K562 (cell line): ENCODE measurements around the gene PLCB3. TPM values are rescaled to one million over a fixed set of nuclear protein-coding genes. Genes with fewer than 3 reads are reported as not detected.

ENCODE experiments used
- ATF7 ChIP-seq: fragments of 450-650 bp; IDR thresholded peaks from 2 replicates; pipeline ENCODE4 v1.7.1; 2014; ENCODE audit warnings: mild to moderate bottlenecking, moderate library complexity
- CHAMP1 ChIP-seq: fragments of 450-650 bp; IDR thresholded peaks from 2 replicates; pipeline ENCODE4 v1.6.1; 2016; ENCODE audit warnings: mild to moderate bottlenecking
- CLOCK ChIP-seq: fragments of 250-450 bp; sonication (Bioruptor Pico); IDR thresholded peaks from 2 replicates; pipeline ENCODE4 v1.4.0; 2020; ENCODE audit warnings: mild to moderate bottlenecking, moderate library complexity, borderline replicate concordance
- ESRRB ChIP-seq: fragments of 250-450 bp; sonication (Bioruptor Pico); IDR thresholded peaks from 2 replicates; pipeline ENCODE4 v1.5.0; 2020; ENCODE audit warnings: mild to moderate bottlenecking, moderate library complexity, borderline replicate concordance
- FOXP1 ChIP-seq: sonication (generic); formaldehyde crosslinking; IDR thresholded peaks from 2 replicates; pipeline ENCODE4 v1.8.0; 2022; ENCODE audit warnings: mild to moderate bottlenecking, missing genetic modification reagents
- KLF10 ChIP-seq: fragments of 250-450 bp; sonication (Bioruptor Pico); IDR thresholded peaks from 2 replicates; pipeline ENCODE4 v1.6.1; 2021; ENCODE audit warnings: matching md5 sums
- MCM7 ChIP-seq, 2 experiments: fragments of 450-650 bp; IDR thresholded peaks; 2 replicates each; pipeline ENCODE4 v1.6.1; 2016 to 2018
- MEIS2 ChIP-seq: fragments of 450-650 bp; IDR thresholded peaks from 2 replicates; pipeline ENCODE4 v1.6.1; 2014; ENCODE audit warnings: mild to moderate bottlenecking; ENCODE audit not compliant: partially characterized antibody
- NFIC ChIP-seq: fragments of 450-650 bp; IDR thresholded peaks from 2 replicates; pipeline ENCODE4 v1.6.1; 2017; ENCODE audit warnings: mild to moderate bottlenecking, inconsistent platforms
- PPARD ChIP-seq: fragments of 250-450 bp; sonication (Bioruptor Pico); IDR thresholded peaks from 2 replicates; pipeline ENCODE4 v1.8.0; 2022; ENCODE audit warnings: inconsistent platforms, mild to moderate bottlenecking, moderate library complexity
- SMARCB1 ChIP-seq: IDR thresholded peaks from 2 replicates; pipeline ENCODE4 v1.6.1; 2011; ENCODE audit warnings: improper control_type of control experiment, low read depth; ENCODE audit not compliant: insufficient read length
- STAT5A ChIP-seq: IDR thresholded peaks from 2 replicates; pipeline ENCODE4 v1.6.1; 2012; ENCODE audit warnings: low read length, inconsistent platforms, borderline replicate concordance
- ZBTB1 ChIP-seq: sonication (generic); formaldehyde crosslinking; IDR thresholded peaks from 2 replicates; pipeline ENCODE4 v1.8.1; 2023; ENCODE audit warnings: missing genetic modification reagents, low read depth, mild to moderate bottlenecking, borderline replicate concordance
- ZBTB33 ChIP-seq: sonication (generic); formaldehyde crosslinking; IDR thresholded peaks from 2 replicates; pipeline ENCODE4 v1.8.1; 2023; ENCODE audit warnings: mild to moderate bottlenecking, missing genetic modification reagents
- ZNF174 ChIP-seq: fragments of 250-450 bp; sonication (Bioruptor Pico); IDR thresholded peaks from 2 replicates; pipeline ENCODE4 v1.4.0; 2020; ENCODE audit warnings: mild to moderate bottlenecking
- ZNF23 ChIP-seq: fragments of 250-450 bp; sonication (Bioruptor Pico); IDR thresholded peaks from 2 replicates; pipeline ENCODE4 v1.4.0; 2020; ENCODE audit warnings: mild to moderate bottlenecking
- ZNF311 ChIP-seq: fragments of 250-450 bp; sonication (Bioruptor Pico); IDR thresholded peaks from 2 replicates; pipeline ENCODE4 v1.4.0; 2020; ENCODE audit warnings: mild to moderate bottlenecking, moderate library complexity
- ZNF384 ChIP-seq: IDR thresholded peaks from 2 replicates; pipeline ENCODE4 v1.6.1; 2012; ENCODE audit warnings: low read depth, low read length, improper control_type of control experiment
- ZNF395 ChIP-seq: fragments of 200-800 bp; sonication (Bioruptor generic); IDR thresholded peaks from 2 replicates; pipeline ENCODE4 v1.6.1; 2017; ENCODE audit warnings: missing genetic modification characterization, missing compliant biosample characterization
- ZNF408 ChIP-seq: fragments of 250-450 bp; sonication (Bioruptor Pico); IDR thresholded peaks from 2 replicates; pipeline ENCODE4 v1.4.0; 2020; ENCODE audit warnings: low read depth, mild to moderate bottlenecking, moderate library complexity
- polyA plus RNA-seq, 8 experiments: library from polyadenylated mRNA; depleted of rRNA in 4 of 8; stranded (reverse) in 5 of 8; unstranded in 3 of 8; fragments of >200 nt; fragmentation: Nextera tagmentation in 2 of 8; fragmentation: Illumina TruSeq in 1 of 8; extraction: Ambion mirVana in 2 of 8; extraction: Trizol in 1 of 8; gene quantifications; 2 replicates each; pipeline versions ENCODE4 v1.2.1 to v1.2.3, GENCODE V29; 2011 to 2014; ENCODE audit warnings: inconsistent platforms in 1 of 8, missing spikeins in 1 of 8
- total RNA-seq, 7 experiments: library from RNA; depleted of rRNA in 6 of 7; stranded (reverse); fragments of >200 nt in 6 of 7; fragmentation: Illumina TruSeq in 2 of 7; extraction: Trizol in 2 of 7; gene quantifications; 2 replicates each; pipeline versions ENCODE4 v1.2.1 to v1.2.3, GENCODE V29; 2011 to 2021; ENCODE audit warnings: low replicate concordance in 1 of 7

The PLCB3 gene
- total and polyA plus RNA-seq, 9 of the 15 experiments (the other 6 are each of a cell fraction or from before 2014, with no cell fraction given), result 0.31 to 44.8 (median 14.6) TPM

GRCh38 chr11:64241491-64242374, 9.6 kb upstream of the PLCB3 start (continued):
- peak; percentile 48; the same call in 1 of the 2 replicates for TF ChIP-seq FOXP1 (CRISPR knock-in tag)
- 0 out of 2 replicates have a peak, but pooled peaks have one; percentile 70 for TF ChIP-seq ESRRB (CRISPR knock-in tag)
- TF ChIP-seq ZNF311 (CRISPR knock-in tag), result no peak
- no peak for TF ChIP-seq MEIS2
- 0 out of 2 replicates have a peak, but pooled peaks have one; percentile 21 for TF ChIP-seq ZBTB1
- TF ChIP-seq NFIC, result peak; percentile 21; the same call in 1 of the 2 replicates
- no peak for TF ChIP-seq ZBTB33 (CRISPR knock-in tag)
- no peak for TF ChIP-seq KLF10 (CRISPR knock-in tag)
- TF ChIP-seq ZNF395 (CRISPR knock-in tag), result peak; percentile 75; the same call in 1 of the 2 replicates
- no peak for TF ChIP-seq ZNF384
- no peak for TF ChIP-seq PPARD (CRISPR knock-in tag)
- no peak for TF ChIP-seq ATF7
- peak; percentile 34 for TF ChIP-seq SMARCB1
- no peak for TF ChIP-seq CHAMP1
- TF ChIP-seq MCM7 (IDR thresholded peaks at IDR 0.05), result no peak
- TF ChIP-seq ZNF23 (CRISPR knock-in tag), result 0 out of 2 replicates have a peak, but pooled peaks have one; percentile 37
- TF ChIP-seq CLOCK (CRISPR knock-in tag), result no peak
- TF ChIP-seq STAT5A, result no peak
- TF ChIP-seq ZNF408, result no peak
- TF ChIP-seq ZNF174 (CRISPR knock-in tag), result no peak
